H1 (cell line): Measurements from ENCODE around the gene SLC31A2. TPM values are rescaled to one million over a fixed set of nuclear protein-coding genes. Genes with fewer than 3 reads are reported as not detected.

Source experiments
- CTCF ChIA-PET: fragments of 300-600 bp; sonication (Branson Sonifier 250); formaldehyde crosslinking; loops from one replicate; lab custom pipeline; 2021; ENCODE audit not compliant: partially characterized antibody; lab: Charles Lee
- POLR2A ChIA-PET: fragments of 300-600 bp; sonication (Branson Sonifier 250); formaldehyde crosslinking; loops from one replicate; lab custom pipeline; 2021; ENCODE audit warnings: inconsistent platforms; ENCODE audit not compliant: partially characterized antibody; lab: Charles Lee
- DNase-seq, 2 experiments: peaks; one replicate each; pipeline versions ENCODE4 v3.0.0 to v3.0.0-alpha.2; 2010 to 2022; ENCODE audit warnings: low spot score in 2 of 2, low read depth in 1 of 2, mixed read lengths in 1 of 2
- FAIRE-seq: peaks from 2 replicates; lab custom pipeline; 2011; peaks lifted over from hg19 to GRCh38; lab: Jason Lieb, UNC
- H2AFZ ChIP-seq: 2 replicates; pipeline ENCODE4 v1.8.1; 2012; ENCODE audit warnings: low read length, inconsistent platforms
- H2AK5ac ChIP-seq: 2 replicates; pipeline ENCODE4 v1.6.1; 2013; ENCODE audit warnings: low read depth, low read length
- H2BK120ac ChIP-seq: replicated peaks from 2 replicates; pipeline ENCODE3; 2013; ENCODE audit warnings: low read depth, low read length, inconsistent platforms
- H2BK12ac ChIP-seq: 2 replicates; pipeline ENCODE4 v1.6.1; 2013; ENCODE audit warnings: low read depth, low read length
- H2BK15ac ChIP-seq: 2 replicates; pipeline ENCODE4 v1.6.1; 2013; ENCODE audit warnings: low read length
- H2BK20ac ChIP-seq: 2 replicates; pipeline ENCODE4 v1.6.1; 2013; ENCODE audit warnings: low read length
- H2BK5ac ChIP-seq: 2 replicates; pipeline ENCODE4 v1.6.1; 2013; ENCODE audit warnings: low read depth, low read length
- H3K14ac ChIP-seq: 2 replicates; pipeline ENCODE4 v1.6.1; 2013; ENCODE audit warnings: inconsistent platforms; ENCODE audit not compliant: insufficient read length
- H3K18ac ChIP-seq: 2 replicates; pipeline ENCODE4 v1.6.1; 2013; ENCODE audit warnings: low read length; ENCODE audit errors: extremely low read depth
- H3K23ac ChIP-seq: 2 replicates; pipeline ENCODE4 v1.6.1; 2013; ENCODE audit warnings: inconsistent platforms; ENCODE audit not compliant: insufficient read length
- H3K23me2 ChIP-seq: 2 replicates; pipeline ENCODE4 v1.6.1; 2013; ENCODE audit warnings: low read depth, low read length
- H3K27ac ChIP-seq: 2 replicates; pipeline ENCODE4 v1.6.1; 2011; ENCODE audit warnings: low read depth, low read length, inconsistent platforms
- H3K27me3 ChIP-seq, 4 experiments: replicated peaks in 1 of 4; 1 replicate in 1 of 4; 2 replicates in 3 of 4; pipeline versions ENCODE4 v1.6.1 to v1.8.1; 2011 to 2013; ENCODE audit warnings: low read length in 3 of 4, mild to moderate bottlenecking in 3 of 4, inconsistent platforms in 2 of 4, mixed read lengths in 2 of 4, moderate library complexity in 1 of 4; ENCODE audit not compliant: control insufficient read depth in 3 of 4, insufficient read depth in 3 of 4; ENCODE audit errors: extremely low read depth in 1 of 4
- H3K36me3 ChIP-seq, 4 experiments: 2 replicates each; pipeline versions ENCODE4 v1.6.1 to v1.8.1; 2011 to 2013; ENCODE audit warnings: mild to moderate bottlenecking in 4 of 4, low read length in 3 of 4, moderate library complexity in 2 of 4, control low read depth in 1 of 4, inconsistent platforms in 1 of 4; ENCODE audit not compliant: insufficient read depth in 4 of 4, control insufficient read depth in 2 of 4
- H3K4ac ChIP-seq: replicated peaks from 2 replicates; pipeline ENCODE3; 2013; ENCODE audit warnings: low read length, low read depth, mixed read lengths, inconsistent platforms; ENCODE audit not compliant: insufficient read length
- H3K4me1 ChIP-seq, 4 experiments: replicated peaks in 1 of 4; 1 replicate in 1 of 4; 2 replicates in 3 of 4; pipeline versions ENCODE4 v1.6.1 to v1.8.1; 2011 to 2013; ENCODE audit warnings: low read length in 3 of 4, inconsistent platforms in 2 of 4, mixed read lengths in 1 of 4; ENCODE audit not compliant: insufficient read depth in 4 of 4, control insufficient read depth in 3 of 4
- H3K4me2 ChIP-seq, 2 experiments: 2 replicates each; pipeline versions ENCODE4 v1.6.1 to v1.8.1; 2011 to 2013; ENCODE audit warnings: low read depth in 2 of 2, low read length in 2 of 2, control low read depth in 1 of 2, inconsistent platforms in 1 of 2, mild to moderate bottlenecking in 1 of 2; ENCODE audit not compliant: insufficient read depth in 1 of 2
- H3K4me3 ChIP-seq, 4 experiments: fragments of 200-600, 300-600 bp in 1 of 4; sonication (generic), shearing (Covaris generic), sonication (Bioruptor Twin) in 1 of 4; 2 replicates each; pipeline versions ENCODE4 v1.5.1 to v1.8.1; 2011 to 2016; ENCODE audit warnings: low read length in 4 of 4, low read depth in 3 of 4, control low read depth in 2 of 4, inconsistent platforms in 2 of 4, mild to moderate bottlenecking in 2 of 4, mixed read lengths in 1 of 4, moderate library complexity in 1 of 4; ENCODE audit not compliant: insufficient read depth in 2 of 4; ENCODE audit errors: extremely low read depth in 1 of 4
- H3K56ac ChIP-seq: replicated peaks from 2 replicates; pipeline ENCODE3; 2013; ENCODE audit warnings: low read depth, mild to moderate bottlenecking, mixed read lengths, low read length, inconsistent platforms; ENCODE audit not compliant: insufficient read length
- H3K79me1 ChIP-seq: 2 replicates; pipeline ENCODE4 v1.6.1; 2013; ENCODE audit warnings: low read depth, low read length, control low read depth
- H3K79me2 ChIP-seq, 2 experiments: 2 replicates each; pipeline versions ENCODE4 v1.6.1 to v1.8.1; 2012 to 2013; ENCODE audit warnings: low read length in 2 of 2, mild to moderate bottlenecking in 2 of 2, inconsistent platforms in 1 of 2; ENCODE audit not compliant: insufficient read depth in 2 of 2, control insufficient read depth in 1 of 2
- H3K9ac ChIP-seq, 4 experiments: replicated peaks in 1 of 4; 1 replicate in 1 of 4; 2 replicates in 3 of 4; pipeline versions ENCODE4 v1.6.1 to v1.8.1; 2011 to 2013; ENCODE audit warnings: low read depth in 3 of 4, low read length in 3 of 4, control low read depth in 2 of 4, mild to moderate bottlenecking in 2 of 4, moderate library complexity in 2 of 4, inconsistent platforms in 1 of 4; ENCODE audit errors: extremely low read depth in 1 of 4
- H3K9me3 ChIP-seq, 2 experiments: 2 replicates each; pipeline versions ENCODE4 v1.6.1 to v1.8.1; 2012 to 2013; ENCODE audit warnings: mild to moderate bottlenecking in 2 of 2, moderate library complexity in 2 of 2, control low read depth in 1 of 2, inconsistent platforms in 1 of 2, low read depth in 1 of 2, low read length in 1 of 2, mixed read lengths in 1 of 2; ENCODE audit not compliant: insufficient read depth in 2 of 2
- H4K20me1 ChIP-seq, 2 experiments: replicated peaks in 1 of 2; 2 replicates each; pipeline versions ENCODE3 to v1.8.1; 2011 to 2013; ENCODE audit warnings: inconsistent platforms in 2 of 2, low read length in 2 of 2, mild to moderate bottlenecking in 1 of 2; ENCODE audit not compliant: insufficient read depth in 2 of 2, control insufficient read depth in 1 of 2
- H4K5ac ChIP-seq: 2 replicates; pipeline ENCODE4 v1.6.1; 2013; ENCODE audit warnings: low read length, low read depth, mixed read lengths, inconsistent platforms; ENCODE audit not compliant: insufficient read length
- H4K8ac ChIP-seq: 2 replicates; pipeline ENCODE4 v1.8.0; 2013; ENCODE audit warnings: mild to moderate bottlenecking, moderate library complexity, low read length, inconsistent platforms; ENCODE audit not compliant: insufficient read depth; ENCODE audit errors: extremely low read depth
- H4K91ac ChIP-seq: replicated peaks from 2 replicates; pipeline ENCODE3; 2013; ENCODE audit warnings: low read length, mixed read lengths, inconsistent platforms; ENCODE audit not compliant: insufficient read length
- CBX5 ChIP-seq: fragments of 300-800, 300-1000 bp; sonication (generic); IDR thresholded peaks from 2 replicates; pipeline ENCODE4 v1.7.1; 2016; ENCODE audit warnings: antibody characterized with exemption, low read length, low read depth
- CHD2 ChIP-seq: IDR thresholded peaks from 2 replicates; pipeline ENCODE4 v1.6.1; 2012; ENCODE audit warnings: low read length, improper control_type of control experiment
- EGR1 ChIP-seq: IDR thresholded peaks from 2 replicates; pipeline ENCODE4 v1.6.1; 2011; ENCODE audit warnings: low read depth, low read length, borderline replicate concordance
- GABPA ChIP-seq: IDR thresholded peaks from 2 replicates; pipeline ENCODE4 v1.6.1; 2011; ENCODE audit warnings: mild to moderate bottlenecking, low read length, moderate library complexity, borderline replicate concordance; ENCODE audit not compliant: insufficient read depth
- HDAC6 ChIP-seq: IDR thresholded peaks from one replicate; pipeline ENCODE4 v1.7.1; 2012; ENCODE audit warnings: low read depth, mild to moderate bottlenecking, inconsistent platforms, low read length, moderate library complexity
- JUN ChIP-seq: IDR thresholded peaks from 2 replicates; pipeline ENCODE4 v1.6.1; 2011; ENCODE audit warnings: low read depth, mild to moderate bottlenecking, improper control_type of control experiment, low read length
- POLR2AphosphoS5 ChIP-seq: IDR thresholded peaks from 2 replicates; pipeline ENCODE4 v1.6.1; 2011; ENCODE audit warnings: low read depth, low read length
- POU5F1 ChIP-seq: IDR thresholded peaks from 2 replicates; pipeline ENCODE4 v1.6.1; 2011; ENCODE audit warnings: low read depth, mild to moderate bottlenecking, low read length, moderate library complexity
- RFX5 ChIP-seq: IDR thresholded peaks from 2 replicates; pipeline ENCODE4 v1.6.1; 2011; ENCODE audit warnings: low read depth, low read length, improper control_type of control experiment, borderline replicate concordance
- TBP ChIP-seq: IDR thresholded peaks from 2 replicates; pipeline ENCODE4 v1.6.1; 2011; ENCODE audit warnings: low read depth, low read length, improper control_type of control experiment
- TCF12 ChIP-seq: IDR thresholded peaks from 2 replicates; pipeline ENCODE4 v1.6.1; 2011; ENCODE audit warnings: low read depth, mild to moderate bottlenecking, low read length
- TEAD4 ChIP-seq: IDR thresholded peaks from 2 replicates; pipeline ENCODE4 v1.6.1; 2012; ENCODE audit warnings: low read depth, low read length, inconsistent platforms, mixed read lengths
- WGBS, 2 experiments: shearing (Covaris generic) in 1 of 2; methylation state at CpG; one replicate each; pipeline versions ENCODE4 v1.1.6 to v1.1.7; 2013 to 2015; ENCODE audit warnings: low lambda C conversion rate in 2 of 2, mixed read lengths in 2 of 2, inconsistent platforms in 1 of 2, low coverage in 1 of 2, missing lambda C conversion rate in 1 of 2; ENCODE audit not compliant: insufficient replicate concordance in 2 of 2, insufficient coverage in 1 of 2, insufficient read length in 1 of 2; ENCODE audit errors: extremely low coverage in 1 of 2, missing lambda C conversion rate in 1 of 2; 5-methylcytosine and 5-hydroxymethylcytosine counted together
- polyA plus RNA-seq, 7 experiments: library from polyadenylated mRNA; depleted of rRNA in 3 of 7; stranded (reverse) in 5 of 7; unstranded in 2 of 7; fragments of >200 nt in 5 of 7; fragments of 200-250 nt in 2 of 7; gene quantifications; 1 replicate in 5 of 7; 2 replicates in 1 of 7; 4 replicates in 1 of 7; pipeline versions ENCODE4 v1.2.1 to v1.2.3, GENCODE V29; 2011 to 2013; ENCODE audit warnings: missing spikeins in 2 of 7, mixed read lengths in 2 of 7
- total RNA-seq: library from RNA; stranded (reverse); fragmentation: NEBNext Ultra II Directional; extraction: Animal tissue kit (Norgen Biotek cat#: 25700); gene quantifications from 2 replicates; pipeline ENCODE4 v1.2.1, GENCODE V29; 2021

Gene SLC31A2
- total and polyA plus RNA-seq, 2 of the 8 experiments (the other 6 are each of a cell fraction or from before 2014, with no cell fraction given) = 2.0 to 2.9 TPM

DNA sequence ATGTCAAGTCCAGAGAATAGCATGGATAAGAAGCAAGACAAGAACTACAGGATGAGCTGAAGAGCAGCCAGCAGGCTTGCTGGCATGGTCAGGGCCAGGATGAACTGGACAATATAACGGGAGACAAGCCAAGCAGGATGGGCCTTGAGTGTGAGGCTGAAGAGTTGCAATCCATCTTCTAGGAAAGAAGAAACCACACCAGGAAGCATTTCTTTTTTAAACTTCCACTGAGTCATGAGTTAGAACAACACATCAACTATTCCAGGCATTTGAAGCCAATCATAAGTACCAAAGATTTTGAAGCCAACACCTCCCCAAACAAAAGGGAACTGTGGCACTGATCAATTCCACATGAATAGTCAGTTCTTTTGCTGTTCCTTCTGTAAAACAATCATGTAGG lies 27.3 kb downstream of the SLC31A2 start:
- Histone ChIP-seq H3K36me3 (peaks cover 7 to 36% (median 24%) of the 10 kb centered on the region in 4 experiments; a peak in 7 of 8 replicates), H2BK12ac (no peak overlapping the region), H3K4me3 (no peak overlapping the region), H2BK120ac (no peak overlapping the region), H3K4me1 (no peaks in the 10 kb centered on the region), H3K18ac (no peak overlapping the region), H4K91ac (no peak overlapping the region), H4K8ac (no peak overlapping the region), H2BK15ac (no peak overlapping the region), H3K23me2 (no peaks in the 10 kb centered on the region)
- WGBS, 2 experiments = 85% methylated on average over 1 of the region's 1 CpG; no CpG with 5 or more reads in 1 of the 2 experiments
- TF ChIP-seq TEAD4 = no peak
- no peak for TF ChIP-seq GABPA
- no peak for TF ChIP-seq CBX5
- TF ChIP-seq TBP = no peak
- TF ChIP-seq EGR1 = no peak
- TF ChIP-seq JUN = no peak
- no peak for TF ChIP-seq TCF12
- TF ChIP-seq HDAC6 = no peak
- TF ChIP-seq CHD2 = no peak
- no peak for TF ChIP-seq RFX5
- no peak for TF ChIP-seq POU5F1
- TF ChIP-seq POLR2AphosphoS5 = no peak
- TF ChIP-seq, all 59 proteins: peak for 0
- no peak overlapping the region for H3K56ac ChIP-seq
- no peaks in the 10 kb centered on the region for H3K79me2 ChIP-seq
- H4K20me1 ChIP-seq = no peaks in the 10 kb centered on the region
- no peaks in the 10 kb centered on the region for H3K79me1 ChIP-seq
- H3K9me3 ChIP-seq = no peaks in the 10 kb centered on the region
- FAIRE-seq = no peak
- H3K27ac ChIP-seq = no peak overlapping the region
- POLR2A ChIA-PET = no interaction called here
- no peak overlapping the region for H3K4ac ChIP-seq
- H3K9ac ChIP-seq = no peak overlapping the region
- no peak overlapping the region for H3K4me2 ChIP-seq
- H2AFZ ChIP-seq = no peak overlapping the region
- H3K14ac ChIP-seq = no peak overlapping the region
- no peak overlapping the region for H3K23ac ChIP-seq
- no peak overlapping the region for H2AK5ac ChIP-seq
- no peaks in the 10 kb centered on the region for H3K27me3 ChIP-seq
- CTCF ChIA-PET = interaction anchor here (1.9 kb wide), 1 partner anchor 27 kb away, joined by 5 read pairs; the partner anchor contains the start of gene SLC31A2
- no peak overlapping the region for H2BK5ac ChIP-seq
- no peak overlapping the region for H2BK20ac ChIP-seq
- H4K5ac ChIP-seq = no peak overlapping the region
- no peak for DNase-seq
